ENCODE results near the gene TEX54. TPM values are rescaled to one million over a fixed set of nuclear protein-coding genes. Genes with fewer than 3 reads are reported as not detected.

TEX54 gene
- total and polyA plus RNA-seq, 2 of the 13 experiments (the other 11 are each of a cell fraction or from before 2014, with no cell fraction given): not detected

DNA sequence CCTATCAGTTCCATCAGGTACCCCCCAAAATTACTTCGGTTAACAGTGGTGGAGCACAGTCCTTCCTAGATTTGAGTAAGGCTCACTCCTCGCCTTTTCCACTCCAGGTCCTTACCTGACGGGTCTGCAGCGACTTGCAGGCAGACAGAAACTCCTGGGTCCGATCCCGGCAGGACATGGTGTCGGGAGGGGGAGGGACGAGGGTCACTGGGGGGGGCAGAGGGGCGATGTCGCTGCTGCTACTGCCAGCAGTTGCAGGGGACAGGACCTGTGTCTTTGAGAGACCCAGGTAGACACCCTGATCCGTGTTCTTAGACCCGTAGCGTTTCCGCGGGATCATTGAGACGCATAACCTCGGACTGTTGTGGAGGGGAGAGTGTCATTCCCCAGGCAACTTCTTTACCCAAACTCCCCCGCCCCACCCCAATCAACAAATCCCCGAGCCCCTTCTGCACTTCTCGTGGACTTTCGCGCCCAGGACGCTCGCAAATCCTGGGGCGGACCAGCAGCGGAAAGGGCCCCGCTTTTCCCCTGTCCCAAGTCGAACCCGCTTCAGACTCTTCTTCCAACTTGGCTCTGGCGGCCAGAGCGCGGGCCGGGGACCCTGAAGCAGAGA is 1.6 kb downstream of the TEX54 start (continued):
- TF ChIP-seq GATA4 (IDR thresholded peaks at IDR 0.05; ENCODE audit: borderline replicate concordance, low read depth): 0 out of 2 replicates have a peak, but pooled peaks have one; percentile 40
- no peak for TF ChIP-seq KDM1A (CRISPR knock-in tag; IDR thresholded peaks at IDR 0.05)
- TF ChIP-seq, protein P1, sequence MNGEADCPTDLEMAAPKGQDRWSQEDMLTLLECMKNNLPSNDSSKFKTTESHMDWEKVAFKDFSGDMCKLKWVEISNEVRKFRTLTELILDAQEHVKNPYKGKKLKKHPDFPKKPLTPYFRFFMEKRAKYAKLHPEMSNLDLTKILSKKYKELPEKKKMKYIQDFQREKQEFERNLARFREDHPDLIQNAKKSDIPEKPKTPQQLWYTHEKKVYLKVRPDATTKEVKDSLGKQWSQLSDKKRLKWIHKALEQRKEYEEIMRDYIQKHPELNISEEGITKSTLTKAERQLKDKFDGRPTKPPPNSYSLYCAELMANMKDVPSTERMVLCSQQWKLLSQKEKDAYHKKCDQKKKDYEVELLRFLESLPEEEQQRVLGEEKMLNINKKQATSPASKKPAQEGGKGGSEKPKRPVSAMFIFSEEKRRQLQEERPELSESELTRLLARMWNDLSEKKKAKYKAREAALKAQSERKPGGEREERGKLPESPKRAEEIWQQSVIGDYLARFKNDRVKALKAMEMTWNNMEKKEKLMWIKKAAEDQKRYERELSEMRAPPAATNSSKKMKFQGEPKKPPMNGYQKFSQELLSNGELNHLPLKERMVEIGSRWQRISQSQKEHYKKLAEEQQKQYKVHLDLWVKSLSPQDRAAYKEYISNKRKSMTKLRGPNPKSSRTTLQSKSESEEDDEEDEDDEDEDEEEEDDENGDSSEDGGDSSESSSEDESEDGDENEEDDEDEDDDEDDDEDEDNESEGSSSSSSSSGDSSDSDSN (CRISPR knock-in tag; IDR thresholded peaks at IDR 0.05): peak; percentile 67; the same call in 1 of the 2 replicates
- TF ChIP-seq ARID4A (CRISPR knock-in tag; IDR thresholded peaks at IDR 0.05; ENCODE audit: borderline replicate concordance): 0 out of 2 replicates have a peak, but pooled peaks have one; percentile 80
- no peak for TF ChIP-seq ZNF335 (CRISPR knock-in tag; IDR thresholded peaks at IDR 0.05)
- 0 out of 2 replicates have a peak, but pooled peaks have one; percentile 41 for TF ChIP-seq KAT7 (CRISPR knock-in tag; IDR thresholded peaks at IDR 0.05; ENCODE audit: borderline replicate concordance)
- peak; percentile 26 for TF ChIP-seq YY1 (IDR thresholded peaks at IDR 0.05; ENCODE audit: insufficient read depth, insufficient replicate concordance, low read depth, low read length)
- TF ChIP-seq ZNF12 (CRISPR knock-in tag; IDR thresholded peaks at IDR 0.05): no peak
- TF ChIP-seq PAX8 (CRISPR knock-in tag; IDR thresholded peaks at IDR 0.05; ENCODE audit: borderline replicate concordance): no peak
- TF ChIP-seq, protein P2, sequence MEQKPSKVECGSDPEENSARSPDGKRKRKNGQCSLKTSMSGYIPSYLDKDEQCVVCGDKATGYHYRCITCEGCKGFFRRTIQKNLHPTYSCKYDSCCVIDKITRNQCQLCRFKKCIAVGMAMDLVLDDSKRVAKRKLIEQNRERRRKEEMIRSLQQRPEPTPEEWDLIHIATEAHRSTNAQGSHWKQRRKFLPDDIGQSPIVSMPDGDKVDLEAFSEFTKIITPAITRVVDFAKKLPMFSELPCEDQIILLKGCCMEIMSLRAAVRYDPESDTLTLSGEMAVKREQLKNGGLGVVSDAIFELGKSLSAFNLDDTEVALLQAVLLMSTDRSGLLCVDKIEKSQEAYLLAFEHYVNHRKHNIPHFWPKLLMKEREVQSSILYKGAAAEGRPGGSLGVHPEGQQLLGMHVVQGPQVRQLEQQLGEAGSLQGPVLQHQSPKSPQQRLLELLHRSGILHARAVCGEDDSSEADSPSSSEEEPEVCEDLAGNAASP (CRISPR knock-in tag; IDR thresholded peaks at IDR 0.05; ENCODE audit: borderline replicate concordance): peak; percentile 24; the same call in 1 of the 2 replicates
- TF ChIP-seq ZNF567 (CRISPR knock-in tag; IDR thresholded peaks at IDR 0.05; ENCODE audit: borderline replicate concordance): no peak
- TF ChIP-seq, protein P3, sequence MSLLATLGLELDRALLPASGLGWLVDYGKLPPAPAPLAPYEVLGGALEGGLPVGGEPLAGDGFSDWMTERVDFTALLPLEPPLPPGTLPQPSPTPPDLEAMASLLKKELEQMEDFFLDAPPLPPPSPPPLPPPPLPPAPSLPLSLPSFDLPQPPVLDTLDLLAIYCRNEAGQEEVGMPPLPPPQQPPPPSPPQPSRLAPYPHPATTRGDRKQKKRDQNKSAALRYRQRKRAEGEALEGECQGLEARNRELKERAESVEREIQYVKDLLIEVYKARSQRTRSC (CRISPR knock-in tag; IDR thresholded peaks at IDR 0.05; ENCODE audit: low read depth): 0 out of 2 replicates have a peak, but pooled peaks have one; percentile 32
- no peak for TF ChIP-seq ZNF205 (CRISPR knock-in tag; IDR thresholded peaks at IDR 0.05)
- 0 out of 4 replicates have a peak, but pooled peaks of 1 of the 2 experiments have one; percentile 0 for TF ChIP-seq POLR2A (IDR thresholded peaks at IDR 0.05; ENCODE audit: insufficient read depth in 1 of 2, low read depth in 2 of 2, low read length in 2 of 2)
- peak; percentile 71; the same call in 1 of the 2 replicates for TF ChIP-seq ZNF350 (CRISPR knock-in tag; IDR thresholded peaks at IDR 0.05; ENCODE audit: borderline replicate concordance, low read depth)
- 0 out of 2 replicates have a peak, but pooled peaks have one; percentile 86 for TF ChIP-seq KDM5A (IDR thresholded peaks at IDR 0.05; ENCODE audit: borderline replicate concordance, low read length)
- TF ChIP-seq, protein P4, sequence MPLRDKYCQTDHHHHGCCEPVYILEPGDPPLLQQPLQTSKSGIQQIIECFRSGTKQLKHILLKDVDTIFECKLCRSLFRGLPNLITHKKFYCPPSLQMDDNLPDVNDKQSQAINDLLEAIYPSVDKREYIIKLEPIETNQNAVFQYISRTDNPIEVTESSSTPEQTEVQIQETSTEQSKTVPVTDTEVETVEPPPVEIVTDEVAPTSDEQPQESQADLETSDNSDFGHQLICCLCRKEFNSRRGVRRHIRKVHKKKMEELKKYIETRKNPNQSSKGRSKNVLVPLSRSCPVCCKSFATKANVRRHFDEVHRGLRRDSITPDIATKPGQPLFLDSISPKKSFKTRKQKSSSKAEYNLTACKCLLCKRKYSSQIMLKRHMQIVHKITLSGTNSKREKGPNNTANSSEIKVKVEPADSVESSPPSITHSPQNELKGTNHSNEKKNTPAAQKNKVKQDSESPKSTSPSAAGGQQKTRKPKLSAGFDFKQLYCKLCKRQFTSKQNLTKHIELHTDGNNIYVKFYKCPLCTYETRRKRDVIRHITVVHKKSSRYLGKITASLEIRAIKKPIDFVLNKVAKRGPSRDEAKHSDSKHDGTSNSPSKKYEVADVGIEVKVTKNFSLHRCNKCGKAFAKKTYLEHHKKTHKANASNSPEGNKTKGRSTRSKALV (CRISPR knock-in tag; IDR thresholded peaks at IDR 0.05): 0 out of 2 replicates have a peak, but pooled peaks have one; percentile 22
- TF ChIP-seq PAF1 (CRISPR knock-in tag; IDR thresholded peaks at IDR 0.05): no peak
